Inflammatory macrophage treated with lipopolysaccharide for 4 hours (primary cell): Measurements from ENCODE around the gene LRCOL1.
"Not testable (repeated sequence)": the region's sequence is repeated elsewhere in the genome, so short reads cannot be mapped to it uniquely, and the experiment has no call there.

Source experiments
- DNase-seq: peaks from one replicate; pipeline ENCODE4 v3.0.0-alpha.2; 2020

The LRCOL1 gene

GRCh38 chr12:132600048-132601032 lies 10.0 kb downstream of the LRCOL1 start:
- peak; percentile 63 for DNase-seq

- not testable (repeated sequence) for DNase-seq
Observed at GRCh38 chr12:132599502-132599901, 10.9 kb downstream of the LRCOL1 start.

GRCh38 chr12:132597333-132598316 lies 12.8 kb downstream of the LRCOL1 start:
- DNase-seq: no peak

GRCh38 chr12:132596016-132596415 lies 14.4 kb downstream of the LRCOL1 start:
- DNase-seq: no peak

GRCh38 chr12:132595183-132595582 lies 15.2 kb downstream of the LRCOL1 start:
- DNase-seq: no peak

GRCh38 chr12:132593938-132594358 lies 16.4 kb downstream of the LRCOL1 start:
- DNase-seq: peak; percentile 59

GRCh38 chr12:132593521-132593920 lies 16.9 kb downstream of the LRCOL1 start:
- DNase-seq: no peak

GRCh38 chr12:132593071-132593470 lies 17.3 kb downstream of the LRCOL1 start:
- DNase-seq: no peak

- no peak for DNase-seq
Observed at GRCh38 chr12:132592282-132592970, 18.0 kb downstream of the LRCOL1 start.

GRCh38 chr12:132591107-132591935 lies 19.1 kb downstream of the LRCOL1 start:
- DNase-seq: no peak

GRCh38 chr12:132588821-132589669 lies 21.3 kb downstream of the LRCOL1 start:
- peak; percentile 9 for DNase-seq

- DNase-seq: no peak
Observed at GRCh38 chr12:132588319-132588718, 22.1 kb downstream of the LRCOL1 start.

- no peak for DNase-seq
Observed at GRCh38 chr12:132587781-132588180, 22.6 kb downstream of the LRCOL1 start.

- DNase-seq: no peak
Observed at GRCh38 chr12:132586929-132587328, 23.5 kb downstream of the LRCOL1 start.

GRCh38 chr12:132585177-132585576 lies 25.2 kb downstream of the LRCOL1 start:
- DNase-seq: no peak

- no peak for DNase-seq
Observed at GRCh38 chr12:132584429-132584828, 26.0 kb downstream of the LRCOL1 start.

- DNase-seq: no peak
Observed at GRCh38 chr12:132583736-132584135, 26.6 kb downstream of the LRCOL1 start.

- no peak for DNase-seq
Observed at GRCh38 chr12:132583411-132583710, 27.0 kb downstream of the LRCOL1 start.

- no peak for DNase-seq
Observed at GRCh38 chr12:132582582-132583410, 27.6 kb downstream of the LRCOL1 start.

- DNase-seq: no peak
Observed at GRCh38 chr12:132582058-132582420, 28.3 kb downstream of the LRCOL1 start.
